ENCODE data around the gene AMMECR1L.
"Not testable (repeated sequence)": the region's sequence is repeated elsewhere in the genome, so short reads cannot be mapped to it uniquely, and the experiment has no call there.

The AMMECR1L gene

DNA sequence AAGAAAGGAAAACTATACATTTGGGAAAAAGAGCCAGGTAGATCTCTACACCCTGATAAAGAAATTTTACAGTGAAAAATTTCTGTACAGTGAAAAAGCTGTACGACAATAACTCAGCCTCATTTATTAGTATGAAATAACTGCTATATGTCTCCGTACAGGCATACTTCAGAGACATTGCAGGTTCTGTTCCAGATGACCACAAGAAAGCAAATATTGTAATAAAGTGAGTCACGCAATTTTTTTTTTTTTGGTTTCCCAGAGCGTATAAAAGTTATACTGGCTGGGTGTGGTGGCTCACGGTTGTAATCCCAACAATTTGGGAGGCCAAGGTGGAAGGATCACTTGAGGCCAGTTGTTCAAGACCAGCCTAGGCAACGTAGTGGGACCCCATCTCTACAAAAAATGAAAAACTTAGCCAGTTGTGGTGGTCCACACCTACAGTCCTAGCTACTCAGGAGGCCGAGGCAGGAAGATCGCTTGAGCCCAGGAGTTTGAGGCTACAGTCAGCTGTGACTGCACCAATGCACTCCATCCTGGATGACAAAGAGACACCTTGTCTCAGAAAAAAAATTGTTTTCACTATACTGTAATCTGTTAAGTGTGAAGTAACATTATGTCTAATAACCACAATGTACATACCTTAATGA is 28.2 kb upstream of the AMMECR1L start:
- H3K4me3 ChIP-seq (ENCODE audit: low read depth in 1 of 2, low read length in 1 of 2) = no peak overlapping the region
- H3K4me1 ChIP-seq (ENCODE audit: control insufficient read depth in 1 of 2, insufficient read depth in 1 of 2, low read depth in 1 of 2, low read length in 1 of 2) = peaks cover 5% of the 10 kb centered on the region in 2 experiments
- H3K27ac ChIP-seq = no peak overlapping the region
- no peaks in the 10 kb centered on the region for H3K36me3 ChIP-seq
- no peaks in the 10 kb centered on the region for H3K27me3 ChIP-seq
- no peaks in the 10 kb centered on the region for H3K9me3 ChIP-seq
- TF ChIP-seq, protein P1, sequence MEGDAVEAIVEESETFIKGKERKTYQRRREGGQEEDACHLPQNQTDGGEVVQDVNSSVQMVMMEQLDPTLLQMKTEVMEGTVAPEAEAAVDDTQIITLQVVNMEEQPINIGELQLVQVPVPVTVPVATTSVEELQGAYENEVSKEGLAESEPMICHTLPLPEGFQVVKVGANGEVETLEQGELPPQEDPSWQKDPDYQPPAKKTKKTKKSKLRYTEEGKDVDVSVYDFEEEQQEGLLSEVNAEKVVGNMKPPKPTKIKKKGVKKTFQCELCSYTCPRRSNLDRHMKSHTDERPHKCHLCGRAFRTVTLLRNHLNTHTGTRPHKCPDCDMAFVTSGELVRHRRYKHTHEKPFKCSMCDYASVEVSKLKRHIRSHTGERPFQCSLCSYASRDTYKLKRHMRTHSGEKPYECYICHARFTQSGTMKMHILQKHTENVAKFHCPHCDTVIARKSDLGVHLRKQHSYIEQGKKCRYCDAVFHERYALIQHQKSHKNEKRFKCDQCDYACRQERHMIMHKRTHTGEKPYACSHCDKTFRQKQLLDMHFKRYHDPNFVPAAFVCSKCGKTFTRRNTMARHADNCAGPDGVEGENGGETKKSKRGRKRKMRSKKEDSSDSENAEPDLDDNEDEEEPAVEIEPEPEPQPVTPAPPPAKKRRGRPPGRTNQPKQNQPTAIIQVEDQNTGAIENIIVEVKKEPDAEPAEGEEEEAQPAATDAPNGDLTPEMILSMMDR (IDR thresholded peaks at IDR 0.05) = no peak

DNA sequence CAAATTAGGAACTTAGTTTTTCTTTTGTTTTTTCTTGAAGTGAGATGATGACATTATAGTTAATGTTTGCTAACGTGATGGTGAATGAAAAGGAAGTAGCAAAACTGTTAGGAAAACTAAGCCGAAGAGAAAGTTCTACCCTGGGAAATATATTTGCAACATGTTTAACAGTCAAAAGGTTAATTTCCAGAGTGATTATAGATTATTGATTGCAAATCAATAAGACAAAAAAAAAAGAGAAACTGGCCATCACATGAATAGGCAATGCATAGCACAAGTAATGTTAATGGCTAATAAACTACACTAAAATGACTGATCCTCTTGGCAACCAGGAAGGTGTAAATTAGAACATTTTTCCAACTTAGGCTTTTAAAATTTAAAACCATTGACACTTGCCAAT is 26.0 kb upstream of the AMMECR1L start:
- Histone ChIP-seq H3K27me3 (no peaks in the 10 kb centered on the region), H3K27ac (no peak overlapping the region), H3K4me1 (ENCODE audit: control insufficient read depth in 1 of 2, insufficient read depth in 1 of 2, low read depth in 1 of 2, low read length in 1 of 2) (peaks cover 5% of the 10 kb centered on the region in 2 experiments), H3K9me3 (no peaks in the 10 kb centered on the region), H3K4me3 (ENCODE audit: low read depth in 1 of 2, low read length in 1 of 2) (no peak overlapping the region), H3K36me3 (no peaks in the 10 kb centered on the region)
- TF ChIP-seq, protein P1 (IDR thresholded peaks at IDR 0.05) = no peak

DNA sequence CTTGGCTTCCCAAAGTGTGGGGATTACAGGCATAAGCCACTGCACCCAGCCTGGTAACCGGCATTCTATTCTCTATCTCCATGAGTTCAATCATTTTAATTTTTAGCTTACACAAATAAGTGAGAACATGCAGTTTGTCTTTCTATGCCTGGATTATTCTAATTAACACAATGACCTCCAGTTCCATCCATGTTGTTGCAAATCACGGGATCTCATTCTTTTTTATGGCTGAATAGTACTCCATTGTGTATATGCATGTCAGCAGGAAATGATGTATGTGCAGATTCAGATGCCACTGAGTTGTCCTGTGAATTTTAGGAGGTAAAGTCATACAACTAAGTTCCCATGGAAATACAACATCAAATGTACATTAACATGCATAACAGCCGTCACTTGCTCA is 24.7 kb upstream of the AMMECR1L start:
- H3K4me3 ChIP-seq (ENCODE audit: low read depth in 1 of 2, low read length in 1 of 2) = no peak overlapping the region
- H3K4me1 ChIP-seq (ENCODE audit: control insufficient read depth in 1 of 2, insufficient read depth in 1 of 2, low read depth in 1 of 2, low read length in 1 of 2) = peaks cover 5% of the 10 kb centered on the region in 2 experiments
- no peaks in the 10 kb centered on the region for H3K27me3 ChIP-seq
- TF ChIP-seq, protein P1 (IDR thresholded peaks at IDR 0.05) = no peak
- no peak overlapping the region for H3K27ac ChIP-seq
- no peaks in the 10 kb centered on the region for H3K9me3 ChIP-seq
- H3K36me3 ChIP-seq = no peaks in the 10 kb centered on the region

DNA sequence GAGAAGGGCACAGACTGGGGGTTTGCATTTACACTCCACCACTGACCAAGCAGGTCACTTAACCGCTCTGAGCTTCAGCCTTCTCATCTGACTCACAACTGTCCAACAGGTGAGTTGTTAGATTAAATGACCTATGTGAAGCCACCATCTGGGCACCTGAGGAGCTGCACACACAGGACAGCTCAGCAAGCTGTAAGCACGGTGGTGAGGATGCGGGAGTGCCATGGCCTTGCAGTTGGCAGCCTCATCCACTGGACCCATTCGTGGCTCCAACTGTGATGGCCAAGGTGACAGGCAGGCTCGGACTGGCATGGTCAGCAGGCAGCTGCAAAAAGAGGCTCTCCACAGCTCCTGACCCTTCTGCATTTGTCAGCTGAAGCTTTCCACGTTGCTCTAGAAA is 23.3 kb upstream of the AMMECR1L start:
- Histone ChIP-seq H3K4me1 (ENCODE audit: control insufficient read depth in 1 of 2, insufficient read depth in 1 of 2, low read depth in 1 of 2, low read length in 1 of 2) (peaks cover 5% of the 10 kb centered on the region in 2 experiments), H3K27ac (no peak overlapping the region)

DNA sequence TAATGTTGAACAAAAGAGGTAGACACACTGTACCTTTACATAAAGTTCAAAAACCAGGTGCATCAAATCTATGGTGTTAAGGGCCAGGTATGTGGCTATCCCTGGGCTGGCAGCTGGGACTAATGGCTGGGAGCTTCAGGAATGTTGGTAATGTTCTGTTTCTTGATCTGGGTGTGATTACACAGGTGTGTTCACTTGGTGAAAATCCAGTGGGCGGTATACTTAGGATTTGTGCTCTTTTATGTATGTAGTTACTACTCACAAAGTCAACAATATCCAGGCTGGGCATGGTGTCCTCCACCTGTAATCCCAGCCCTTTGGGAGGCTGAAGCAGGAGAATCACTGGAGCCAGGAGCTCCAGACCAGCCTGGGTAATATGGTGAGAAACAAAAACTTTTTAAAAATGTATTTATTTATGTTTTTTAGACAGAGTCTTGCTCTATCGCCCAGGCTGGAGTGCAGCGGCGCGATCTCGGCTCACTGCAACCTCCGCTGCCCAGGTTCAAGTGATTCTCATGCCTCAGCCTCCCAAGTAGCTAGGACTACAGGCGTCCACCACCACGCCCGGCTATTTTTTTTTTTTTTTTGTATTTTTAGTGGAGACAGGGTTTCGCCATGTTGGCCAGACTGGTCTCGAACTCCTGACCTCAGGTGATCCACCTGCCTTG is 22.1 kb upstream of the AMMECR1L start:
- H3K4me3 ChIP-seq (ENCODE audit: low read depth in 1 of 2, low read length in 1 of 2); H3K9me3 ChIP-seq; H3K36me3 ChIP-seq; H3K27me3 ChIP-seq; H3K4me1 ChIP-seq (ENCODE audit: control insufficient read depth in 1 of 2, insufficient read depth in 1 of 2, low read depth in 1 of 2, low read length in 1 of 2); H3K27ac ChIP-seq: not testable (repeated sequence)

More for the DNA sequence above, 23.3 kb upstream of the AMMECR1L start:
- Histone ChIP-seq H3K9me3 (no peaks in the 10 kb centered on the region), H3K27me3 (no peaks in the 10 kb centered on the region), H3K4me3 (ENCODE audit: low read depth in 1 of 2, low read length in 1 of 2) (no peak overlapping the region), H3K36me3 (no peaks in the 10 kb centered on the region)
- TF ChIP-seq, protein P1 (IDR thresholded peaks at IDR 0.05) = no peak

DNA sequence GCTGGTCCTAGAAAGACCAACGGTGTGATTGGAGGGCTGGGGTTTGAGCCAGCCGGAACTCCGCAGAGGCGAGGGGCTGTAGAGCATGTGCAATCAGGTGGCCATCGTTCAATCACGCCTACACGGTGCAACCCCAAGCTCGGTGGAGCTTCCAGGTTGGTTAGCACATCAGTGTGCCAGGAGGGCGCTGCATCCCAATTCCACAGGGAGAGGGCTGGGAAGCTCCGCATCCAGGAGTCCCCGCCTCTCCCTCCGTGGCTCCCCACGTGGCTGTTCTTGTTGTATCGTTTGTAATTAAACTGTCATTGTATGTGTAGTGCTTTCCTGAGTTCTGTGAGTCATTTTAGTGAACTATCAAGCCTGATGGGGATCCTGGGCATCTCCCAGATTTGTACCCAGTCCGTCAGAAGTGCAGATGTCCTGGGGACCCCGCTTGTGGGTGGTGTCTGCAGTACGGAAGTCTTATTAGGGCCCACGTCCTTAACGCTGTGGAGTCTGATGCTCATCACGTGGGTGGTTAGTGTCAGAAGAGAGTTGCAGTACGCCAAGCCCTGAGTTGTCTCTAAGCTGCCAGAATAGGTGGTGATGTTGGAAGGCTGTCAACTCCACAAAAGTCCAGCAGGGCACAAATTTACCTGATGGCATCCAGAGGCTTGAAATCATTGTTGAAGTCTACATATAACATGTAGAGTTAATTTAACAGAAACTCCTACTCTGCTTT is 20.6 kb upstream of the AMMECR1L start:
- Histone ChIP-seq H3K4me1 (ENCODE audit: control insufficient read depth in 1 of 2, insufficient read depth in 1 of 2, low read depth in 1 of 2, low read length in 1 of 2) (no peaks in the 10 kb centered on the region), H3K9me3 (no peaks in the 10 kb centered on the region), H3K27me3 (no peaks in the 10 kb centered on the region), H3K4me3 (ENCODE audit: low read depth in 1 of 2, low read length in 1 of 2) (no peak overlapping the region), H3K36me3 (no peaks in the 10 kb centered on the region), H3K27ac (no peak overlapping the region)
- TF ChIP-seq, protein P1 (IDR thresholded peaks at IDR 0.05) = no peak

Data from neutrophil (primary cell).